Activated CD8-positive, alpha-beta memory T cell treated with anti-CD3 and anti-CD28 coated beads, Interleukin-2, amount 50 U/mL, for 4 hours (primary cell): ENCODE measurements around the gene ULK4.
"Not testable (repeated sequence)": the region's sequence is repeated elsewhere in the genome, so short reads cannot be mapped to it uniquely, and the experiment has no call there.

ENCODE experiments used
- DNase-seq: peaks from one replicate; pipeline ENCODE4 v3.0.0-alpha.2; 2020

Gene ULK4

DNA sequence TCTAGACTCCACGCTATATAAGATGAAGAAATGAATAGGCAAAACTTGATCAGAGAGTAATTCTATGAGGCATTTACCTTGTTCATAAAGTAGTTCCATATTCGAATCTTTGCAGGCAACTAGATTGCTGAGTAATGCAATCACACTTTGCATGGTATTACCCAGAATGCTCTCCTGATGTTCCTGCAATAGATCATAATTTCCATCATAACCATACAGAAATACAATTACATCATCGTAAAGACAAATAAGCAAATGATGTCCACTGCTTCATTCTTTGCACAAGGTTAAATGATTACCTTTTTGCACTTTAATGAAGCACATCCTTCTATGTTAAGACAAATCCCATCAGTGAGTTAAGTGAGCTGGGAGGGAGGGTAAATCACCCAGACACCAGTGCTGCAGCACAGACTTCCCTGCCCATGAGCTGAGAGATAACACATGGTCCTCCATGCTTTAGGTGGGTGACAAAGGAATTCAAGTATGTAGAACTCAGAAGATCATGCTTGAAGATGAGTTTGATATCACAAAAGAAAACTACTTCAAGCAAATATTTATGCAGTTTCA, 395.9 kb downstream of the ULK4 start:
- DNase-seq = no peak

DNA sequence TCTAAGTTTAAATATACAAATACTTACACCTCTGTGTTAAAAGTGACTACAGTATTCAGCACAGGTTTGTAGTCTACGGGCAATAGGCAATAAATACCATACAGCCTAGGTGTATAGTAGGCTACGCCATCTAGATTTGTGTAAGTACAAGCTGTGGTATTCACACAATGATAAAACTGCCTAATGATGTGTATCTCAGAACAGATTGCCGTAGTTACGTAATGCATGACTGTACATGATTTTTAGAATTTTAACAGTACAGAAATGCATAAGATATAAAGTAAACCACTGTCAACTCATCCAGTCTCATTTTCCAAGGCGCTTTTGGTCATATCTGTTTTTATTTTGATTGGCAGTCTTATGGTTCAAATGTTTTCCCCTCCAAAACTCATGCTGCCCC, 396.9 kb downstream of the ULK4 start:
- no peak for DNase-seq

DNA sequence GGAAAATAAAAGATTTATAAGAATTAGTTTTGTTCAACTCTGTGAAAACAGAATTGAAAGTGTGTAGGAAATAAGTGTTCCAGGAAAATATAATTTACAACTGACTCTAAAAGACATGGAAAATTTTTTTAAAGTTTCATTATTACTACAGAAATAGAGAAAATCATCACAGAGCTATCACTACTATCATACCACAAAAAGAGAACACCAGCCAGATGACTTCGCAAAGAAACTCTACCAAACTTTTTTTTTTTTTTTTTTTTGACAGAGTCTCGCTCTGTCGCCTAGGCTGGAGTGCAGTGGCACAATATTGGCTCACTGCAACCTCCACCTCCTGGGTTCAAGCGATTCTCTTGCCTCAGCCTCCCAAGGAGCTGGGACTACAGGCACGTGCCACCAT, 405.7 kb downstream of the ULK4 start:
- not testable (repeated sequence) for DNase-seq

DNA sequence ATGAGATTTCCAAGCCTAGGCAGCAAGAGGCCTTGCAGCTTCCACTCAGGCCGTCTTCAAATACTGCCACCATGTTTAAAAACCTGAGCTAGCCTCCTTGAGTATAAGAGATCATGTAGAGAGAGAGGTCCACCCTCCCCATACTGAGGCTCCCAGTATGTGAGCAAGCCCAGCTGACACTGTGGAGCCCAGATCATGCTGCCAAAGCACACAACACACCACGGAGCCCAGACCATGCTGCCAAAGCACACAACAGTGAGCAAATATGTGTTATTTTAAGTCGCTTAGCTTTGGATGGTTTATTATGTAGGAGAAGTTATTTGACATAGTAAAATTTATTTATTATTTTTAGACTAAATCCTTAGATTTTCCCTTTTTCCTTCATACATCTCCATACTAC, 428.9 kb downstream of the ULK4 start:
- no peak for DNase-seq

DNA sequence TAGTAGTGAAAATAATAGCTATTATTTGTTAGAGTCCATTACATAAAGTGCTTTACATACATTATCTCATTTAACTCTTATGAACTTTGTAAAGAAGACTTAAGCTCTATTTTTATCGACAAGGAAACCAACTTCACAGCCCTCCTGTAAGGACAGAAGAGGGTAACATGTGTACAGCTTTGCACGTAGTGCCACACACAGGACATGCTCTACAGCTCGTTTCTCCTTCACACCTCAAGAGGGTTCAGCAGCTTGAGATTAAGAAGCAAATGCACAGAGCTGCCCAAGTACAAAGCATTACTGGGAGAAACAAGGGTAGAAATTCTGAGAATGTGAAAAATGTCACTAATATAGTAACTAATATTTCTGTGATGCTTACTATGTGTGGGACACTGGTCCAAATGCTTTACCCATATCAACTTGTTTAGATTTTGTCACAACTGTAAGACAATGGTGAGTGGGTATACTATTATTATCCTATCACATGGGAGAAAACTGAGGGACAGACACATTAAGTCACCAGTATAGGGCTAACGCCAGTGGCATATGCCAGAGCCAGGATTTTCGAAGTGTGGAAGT, 434.8 kb downstream of the ULK4 start:
- no peak for DNase-seq

DNA sequence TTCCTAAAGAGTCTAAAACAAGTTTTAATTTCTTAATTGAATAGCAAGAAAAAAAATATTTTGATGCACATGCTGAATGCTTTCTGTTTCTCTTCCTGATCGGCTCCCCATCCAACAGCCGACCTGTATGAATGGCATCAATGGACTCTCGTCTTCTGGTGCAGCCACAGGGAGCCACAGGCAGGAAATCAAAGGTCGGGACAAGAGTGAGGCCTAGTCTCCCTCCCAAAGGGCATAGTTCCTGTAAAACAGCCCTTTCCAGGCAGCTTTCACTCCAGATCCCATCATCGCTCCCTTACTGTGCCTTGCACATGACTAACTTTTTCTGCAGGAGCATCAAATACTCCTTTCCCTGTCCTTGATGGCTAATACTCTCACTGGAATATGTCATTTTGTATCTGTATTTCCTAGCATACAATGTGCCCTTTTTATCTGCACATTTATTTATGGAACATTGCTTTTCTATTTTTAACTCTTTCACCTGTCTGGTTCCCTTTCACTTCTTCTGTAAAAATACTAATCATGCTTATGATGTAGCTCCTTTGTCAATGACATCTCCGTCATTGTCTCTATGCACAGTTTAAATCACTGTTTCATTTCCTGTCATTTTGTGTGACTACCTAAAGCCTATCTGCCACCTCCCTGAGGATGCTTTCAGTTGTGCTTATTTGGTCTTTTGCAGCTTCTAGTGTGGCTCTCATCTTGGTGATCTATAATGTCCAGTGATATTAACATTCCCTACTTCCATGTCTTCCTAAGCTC, 436.4 kb downstream of the ULK4 start:
- no peak for DNase-seq

DNA sequence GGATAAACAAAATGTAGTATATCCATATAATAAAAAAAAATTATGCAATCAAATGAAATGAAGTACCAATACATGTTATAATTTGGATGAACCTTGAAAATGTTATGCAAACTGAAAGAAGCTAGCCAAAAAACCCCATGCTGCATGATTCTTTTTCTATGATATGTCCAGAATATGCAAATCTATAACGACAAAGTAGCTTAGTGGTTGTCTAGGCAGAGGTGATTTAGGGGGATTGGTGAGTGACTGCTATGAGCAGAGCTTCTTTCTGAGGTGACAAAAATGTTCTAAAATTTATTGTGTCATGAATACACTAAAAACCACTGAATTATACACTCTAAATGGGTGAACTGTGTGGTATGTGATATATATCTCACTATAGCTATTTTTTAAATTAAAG, 438.0 kb downstream of the ULK4 start:
- no peak for DNase-seq

DNA sequence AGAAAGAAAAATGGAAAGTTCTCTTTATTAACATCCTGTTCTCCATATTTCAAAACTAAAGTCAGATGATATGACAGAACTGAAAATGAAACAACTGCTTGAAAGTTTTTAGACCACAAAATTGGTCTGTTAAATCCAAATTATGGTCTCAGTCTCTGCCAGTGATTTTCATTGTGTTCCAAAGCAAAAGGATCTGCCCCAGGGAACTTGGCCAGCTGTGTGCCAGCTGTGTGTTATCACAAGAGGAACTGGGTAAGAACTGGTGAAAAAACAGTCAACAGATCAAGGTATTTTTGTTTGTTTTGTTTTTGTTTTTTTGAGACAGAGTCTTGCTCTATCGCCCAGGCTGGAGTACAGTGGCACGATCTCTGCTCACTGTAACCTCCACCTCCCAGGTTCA, 439.3 kb downstream of the ULK4 start:
- DNase-seq = no peak

DNA sequence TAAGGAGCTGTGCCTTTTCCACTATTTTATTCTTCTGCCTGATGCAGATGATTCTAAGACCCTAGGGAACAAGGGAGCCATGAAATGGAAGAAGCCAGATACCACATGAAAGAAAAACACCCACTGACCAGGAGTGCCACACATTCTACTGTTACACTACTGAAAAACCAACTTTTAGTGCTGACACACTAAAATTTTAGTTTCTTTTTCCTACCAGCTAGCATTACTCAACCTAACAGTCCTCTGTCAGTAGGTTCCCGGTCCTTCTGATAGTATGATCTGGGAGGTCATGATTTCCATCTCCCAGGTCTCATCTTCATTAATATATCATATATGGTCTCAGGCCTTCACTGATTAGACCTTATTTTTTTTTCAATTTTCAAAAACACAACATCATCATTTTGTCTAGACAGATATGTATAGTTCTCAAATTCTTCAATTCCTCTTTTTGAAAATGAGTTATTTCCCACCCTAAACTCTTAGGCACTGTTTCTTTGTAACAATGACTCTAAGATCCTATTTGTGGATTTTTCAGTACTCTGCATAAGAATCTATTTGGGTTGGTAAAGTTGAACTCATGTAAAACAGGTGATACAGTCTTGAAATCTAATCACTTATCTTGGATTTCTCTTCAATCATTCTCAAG, 440.8 kb downstream of the ULK4 start:
- no peak for DNase-seq

DNA sequence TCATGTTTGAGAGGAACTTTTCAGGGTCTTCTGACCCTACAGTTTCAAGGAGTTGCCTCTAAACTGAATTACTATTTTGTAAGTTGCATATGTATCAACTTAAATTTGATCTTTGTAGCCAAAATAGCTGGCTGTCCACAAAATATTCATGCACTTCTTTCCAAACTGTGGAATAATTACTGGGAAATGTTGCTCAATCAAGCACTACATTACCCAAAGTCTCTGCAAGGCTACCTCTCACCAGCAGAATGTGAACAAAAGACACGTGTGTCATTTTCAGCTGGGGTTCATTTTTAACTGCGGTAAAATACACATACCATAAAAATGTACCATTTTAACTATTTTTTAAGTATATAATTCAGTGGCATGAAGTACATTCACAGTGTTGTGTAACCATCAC, 442.2 kb downstream of the ULK4 start:
- no peak for DNase-seq

DNA sequence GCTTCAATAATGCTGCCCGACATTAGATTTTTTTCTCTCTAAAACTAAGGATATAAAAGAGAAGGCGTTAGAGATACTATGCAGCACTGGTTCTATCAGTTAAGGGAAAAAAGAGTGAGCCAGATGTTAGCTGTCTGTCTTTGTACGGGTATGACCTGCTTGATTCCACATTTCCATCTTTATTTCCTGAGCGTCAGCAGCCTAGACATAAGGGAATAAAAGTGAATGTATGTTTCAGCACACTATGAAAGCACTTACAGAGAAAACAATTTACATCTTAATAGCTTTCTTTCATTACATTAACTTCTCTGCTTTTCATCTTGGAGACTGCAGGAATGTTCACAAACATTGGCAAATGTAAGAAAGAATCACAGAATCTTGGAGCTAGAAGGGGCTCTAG, 443.3 kb downstream of the ULK4 start:
- DNase-seq = no peak

DNA sequence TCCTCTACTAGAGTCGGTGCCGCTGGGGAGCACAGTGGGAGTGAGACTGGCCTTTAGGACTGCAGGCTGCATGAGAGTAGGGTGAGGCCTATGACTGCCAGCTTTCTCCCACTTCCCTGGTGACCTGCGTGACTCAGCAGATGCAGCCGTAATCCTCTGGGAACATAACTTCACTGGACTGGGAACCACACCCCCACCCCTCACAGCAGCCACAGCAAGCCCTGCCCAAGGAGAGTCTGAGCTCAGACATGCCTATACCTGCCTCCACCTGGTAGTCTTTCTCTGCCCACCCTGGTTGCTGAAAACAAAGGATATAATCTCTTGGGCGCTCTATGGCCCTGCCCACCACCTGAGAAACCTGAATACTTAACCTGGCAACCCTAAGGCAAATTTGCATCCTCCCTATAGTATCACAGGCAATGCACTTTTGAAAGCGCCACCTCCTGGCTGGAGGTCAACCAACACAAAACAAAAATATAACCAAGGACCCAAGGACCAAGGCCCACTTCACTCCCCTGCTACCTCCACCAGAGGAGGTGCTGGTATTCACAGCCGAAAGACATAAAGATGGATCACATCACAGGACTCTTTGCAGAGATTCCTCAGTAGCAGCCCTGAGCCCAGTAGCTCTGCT, 453.7 kb downstream of the ULK4 start:
- DNase-seq = no peak

DNA sequence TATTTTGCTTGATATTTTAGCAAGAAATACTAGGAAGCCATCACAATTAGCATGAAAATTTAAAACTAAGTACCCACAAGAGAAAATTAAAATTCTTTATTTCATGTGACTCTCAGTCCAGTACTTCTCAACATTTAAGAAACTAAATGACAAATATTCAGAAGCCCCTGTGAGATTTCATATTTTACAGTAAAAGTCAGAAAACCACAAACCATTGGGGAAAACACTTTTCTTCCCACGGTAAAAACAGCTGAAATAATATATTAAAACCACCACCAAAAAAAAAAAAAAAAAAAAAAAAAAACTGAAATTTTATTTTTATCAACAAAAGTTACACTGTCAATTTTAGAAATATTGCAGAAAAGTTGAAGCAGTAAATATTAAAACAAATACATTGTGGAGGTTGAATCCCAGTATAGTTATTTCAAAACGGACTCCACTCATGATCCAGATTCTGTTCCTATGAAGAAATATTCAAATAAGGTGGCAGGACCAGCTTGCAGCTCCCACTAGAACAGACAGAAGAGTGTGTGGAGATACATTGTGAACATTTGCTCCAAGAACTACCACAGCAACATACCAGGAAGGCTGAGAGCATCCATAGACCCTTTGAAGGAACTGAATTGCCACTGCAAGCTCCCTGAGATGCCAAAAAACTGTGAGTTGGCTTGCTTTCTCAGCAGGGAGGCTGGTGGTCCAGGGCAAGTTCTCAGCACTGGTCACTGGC, 454.4 kb downstream of the ULK4 start:
- DNase-seq = no peak

DNA sequence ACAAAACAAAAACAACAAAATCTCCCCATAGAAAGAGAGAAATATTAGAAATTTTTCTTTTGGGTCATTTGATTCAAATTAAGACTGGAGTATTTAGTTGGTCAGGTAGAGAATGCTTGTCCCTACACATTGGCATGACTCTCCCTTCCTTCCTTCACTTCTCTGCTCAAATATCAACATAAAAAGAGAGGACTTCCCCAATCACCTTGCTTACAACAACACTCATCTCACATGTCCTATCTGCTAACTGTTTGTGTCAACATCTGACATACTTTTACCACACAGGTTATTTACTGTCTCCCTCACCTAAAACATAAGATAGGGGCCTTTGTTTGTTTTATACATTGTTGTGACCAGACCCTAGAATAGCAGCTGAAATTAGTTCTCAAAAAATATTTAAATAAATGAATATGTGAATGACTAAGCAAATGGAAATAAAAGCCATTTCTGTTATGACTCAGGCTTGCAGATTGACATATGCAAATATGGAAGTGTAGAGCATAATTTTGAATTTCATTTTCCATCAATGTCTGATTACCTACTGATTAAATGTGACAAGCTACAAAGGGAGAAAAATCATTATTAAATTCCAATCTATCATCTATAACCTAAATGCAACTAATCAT, 457.8 kb downstream of the ULK4 start:
- DNase-seq = no peak

DNA sequence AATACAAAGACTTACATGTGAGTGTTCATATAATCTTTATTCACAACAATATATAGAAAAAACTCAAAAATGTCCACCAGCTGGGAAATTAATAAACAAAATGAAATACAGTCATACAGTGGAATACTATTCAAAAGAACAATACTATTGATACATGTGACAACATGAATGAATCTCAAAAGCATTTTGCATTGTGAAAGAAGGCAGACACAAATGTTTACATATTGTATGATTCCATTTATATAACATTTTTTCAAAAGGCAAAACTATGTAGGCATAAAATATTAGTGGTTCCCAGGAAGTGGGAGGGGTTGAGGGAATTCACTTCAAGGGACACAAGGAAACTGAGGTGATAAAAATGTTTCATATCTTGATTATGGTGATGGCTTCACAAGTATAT, 459.4 kb downstream of the ULK4 start:
- no peak for DNase-seq

DNA sequence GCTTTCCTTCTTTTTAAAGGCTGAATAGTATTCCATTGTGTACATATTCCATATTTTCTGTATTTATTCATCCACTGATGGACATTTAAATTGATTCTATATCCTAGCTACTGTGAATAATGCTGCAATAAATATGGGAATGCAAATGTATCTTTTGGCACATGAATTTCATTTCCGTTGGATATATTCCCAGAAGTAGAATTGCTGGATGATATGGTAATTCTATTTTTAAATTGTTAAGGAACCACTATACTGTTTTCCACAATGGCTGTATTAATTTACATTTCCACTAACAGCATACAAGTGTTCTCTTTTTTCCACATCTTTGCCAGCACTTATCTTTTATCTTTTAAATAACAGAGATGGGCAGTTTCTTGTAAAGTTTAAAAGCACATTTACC, 459.9 kb downstream of the ULK4 start:
- DNase-seq = no peak

DNA sequence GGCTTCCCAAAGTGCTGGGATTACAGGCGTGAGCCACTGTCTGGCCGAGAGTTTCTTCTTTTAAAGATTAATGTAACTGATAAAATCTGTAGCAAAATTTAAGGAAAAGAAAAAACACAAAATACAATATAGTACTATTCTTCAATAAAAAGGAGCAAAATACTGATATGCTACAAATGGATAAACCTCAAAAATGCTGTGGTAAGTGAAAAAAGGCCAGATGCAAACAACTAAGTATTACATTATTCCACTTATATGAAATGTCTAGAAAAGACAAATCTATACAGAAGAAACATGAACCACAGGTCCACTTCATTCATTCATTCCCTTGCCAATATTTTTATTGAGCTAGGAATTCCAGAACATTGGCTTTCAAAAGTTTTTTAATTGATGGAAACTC, 463.1 kb downstream of the ULK4 start:
- no peak for DNase-seq

DNA sequence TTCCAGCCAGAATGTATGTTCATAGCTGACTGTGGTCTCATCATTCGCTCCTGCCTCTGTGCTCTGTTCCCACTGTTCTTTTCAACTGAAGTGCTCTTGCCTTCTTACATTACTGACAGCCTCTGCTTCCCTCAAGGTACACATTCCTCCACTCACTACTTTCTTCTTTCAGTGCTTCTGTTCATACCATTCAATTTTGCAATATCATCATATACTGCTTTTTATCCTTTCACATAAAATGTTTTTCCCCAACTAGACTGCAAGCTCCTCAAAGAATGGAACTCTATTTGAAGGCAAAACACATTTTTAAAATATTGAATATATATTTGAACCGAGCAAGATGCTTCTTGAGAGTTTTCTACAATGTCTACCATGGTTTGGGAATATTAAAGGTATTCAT, 471.5 kb downstream of the ULK4 start:
- no peak for DNase-seq

DNA sequence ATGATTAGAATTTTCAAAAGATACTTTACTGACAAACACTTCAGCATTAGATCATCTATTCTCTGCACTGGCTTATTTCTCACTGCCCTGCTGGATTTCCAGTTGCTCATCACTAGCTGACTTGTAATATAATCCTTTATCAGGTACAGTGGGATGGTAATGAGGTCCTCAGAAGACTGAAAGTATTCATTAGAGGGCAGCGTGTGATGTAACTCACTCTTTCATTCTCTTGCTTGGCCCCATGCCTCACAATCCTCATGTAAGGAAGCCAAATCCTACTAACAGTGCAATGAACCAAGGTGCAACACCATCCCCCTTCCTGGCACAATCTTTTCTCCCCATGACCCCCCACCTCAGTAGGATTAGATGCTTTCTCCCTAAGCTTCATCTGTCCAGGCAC, 472.7 kb downstream of the ULK4 start:
- DNase-seq = no peak

DNA sequence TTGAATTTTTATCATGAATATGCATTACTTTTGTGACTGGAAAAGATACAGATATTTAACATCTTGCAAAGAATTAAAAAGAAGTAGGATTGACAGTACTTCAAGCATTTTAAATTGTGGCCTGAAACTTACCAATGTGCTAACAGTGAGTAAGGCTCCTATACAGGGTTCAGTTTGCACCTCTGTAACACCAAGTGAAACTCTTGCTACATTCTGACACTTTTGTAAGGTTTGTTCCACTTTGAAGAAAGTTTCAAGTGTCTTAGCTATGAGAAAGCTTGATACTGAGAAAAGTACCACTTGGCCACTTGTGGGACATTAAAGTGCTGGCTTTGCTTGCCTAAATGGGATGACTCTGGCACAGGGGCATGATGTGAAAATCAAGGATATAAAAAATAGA, 473.4 kb downstream of the ULK4 start:
- no peak for DNase-seq

DNA sequence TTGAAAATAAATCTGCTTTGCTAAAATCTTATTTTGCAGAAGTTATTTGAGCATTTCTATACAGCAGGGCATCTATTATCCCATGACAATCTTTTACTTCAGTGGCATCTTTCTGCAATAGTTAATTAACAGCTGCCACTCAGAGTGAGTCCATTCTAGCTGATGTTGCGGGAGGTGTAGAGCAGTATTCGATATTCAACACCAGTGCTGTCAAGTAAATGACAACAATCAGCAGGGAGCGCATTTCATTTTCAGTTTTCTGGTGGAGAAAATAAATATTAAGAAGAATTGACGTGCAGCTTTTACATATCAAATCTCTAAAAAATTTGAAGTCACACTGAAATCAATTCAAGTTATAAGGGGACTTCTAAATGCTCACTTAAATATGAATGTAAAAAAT, 476.4 kb downstream of the ULK4 start:
- no peak for DNase-seq

DNA sequence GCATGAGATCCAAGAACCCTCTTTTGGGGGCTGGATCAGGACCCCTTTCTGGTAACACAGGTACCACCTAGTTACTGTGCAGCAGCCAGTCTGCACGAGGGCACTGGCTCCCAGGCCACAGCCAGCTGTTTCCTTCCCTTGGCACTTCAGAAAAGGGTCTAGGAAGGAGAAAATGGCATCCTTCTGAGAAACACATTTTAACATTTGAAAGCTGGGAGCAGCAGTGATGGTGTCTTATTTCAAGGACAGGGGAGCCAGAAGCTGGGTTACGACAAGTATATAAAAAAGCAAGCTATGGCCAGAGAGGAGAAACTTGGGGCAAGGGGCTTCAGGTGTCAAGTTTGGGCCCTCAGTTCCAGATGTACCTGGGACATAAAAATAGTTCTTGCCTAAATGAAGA, 479.8 kb downstream of the ULK4 start:
- DNase-seq = no peak

DNA sequence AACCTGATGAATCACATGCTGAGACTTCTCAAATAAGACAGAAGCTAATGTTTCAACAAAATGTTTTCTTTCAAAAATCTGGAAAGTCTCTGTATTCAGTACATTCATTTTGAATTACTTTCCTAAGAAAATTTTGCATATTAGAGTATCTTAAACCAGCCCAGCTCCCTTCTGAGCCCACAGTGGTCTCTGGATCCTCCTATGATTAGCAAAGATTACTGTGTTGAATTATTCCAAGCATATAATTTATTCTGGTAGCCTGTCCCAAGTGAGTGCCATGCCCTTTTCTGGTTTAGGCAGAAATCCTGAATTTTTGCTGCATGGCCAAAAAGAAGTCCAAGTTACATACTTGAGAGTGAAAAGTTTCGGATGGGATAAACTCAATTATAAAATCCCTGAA, 483.6 kb downstream of the ULK4 start:
- DNase-seq = no peak
